ENCODE measurements around the gene LAMA2. TPM values are rescaled to one million over a fixed set of nuclear protein-coding genes. Genes with fewer than 3 reads are reported as not detected.
"Not testable (repeated sequence)": the region's sequence is repeated elsewhere in the genome, so short reads cannot be mapped to it uniquely, and the experiment has no call there.

LAMA2 gene
- total RNA-seq, 2 donors from 2014 or later = 111 to 217 TPM

GRCh38 chr6:129140526-129140925 lies 257.6 kb downstream of the LAMA2 start:
- DNase-seq (ENCODE audit: low spot score) (no peak), ATAC-seq (ENCODE audit: insufficient number of reproducible peaks, low FRiP score, low read depth) (no peak)
- Histone ChIP-seq H3K27me3 (replicated peaks; ENCODE audit: insufficient read depth) (no peaks in the 10 kb centered on the region), H3K4me1 (ENCODE audit: control insufficient read depth in 1 of 2, low read depth in 2 of 2) (peaks cover 0 to 52% of the 10 kb centered on the region in 2 donors), H3K36me3 (no peaks in the 10 kb centered on the region), H3K4me3 (no peak overlapping the region), H3K9me3 (no peaks in the 10 kb centered on the region), H3K27ac (peak overlapping the region; percentile 39 to 51)
- no peak for TF ChIP-seq CTCF (IDR thresholded peaks at IDR 0.05)

GRCh38 chr6:129141499-129141898 lies 258.6 kb downstream of the LAMA2 start:
- H3K27ac ChIP-seq = peak overlapping the region in 1 of 2 donors; percentile 39
- TF ChIP-seq CTCF (IDR thresholded peaks at IDR 0.05) = no peak
- ATAC-seq (ENCODE audit: insufficient number of reproducible peaks, low FRiP score, low read depth) = no peak

GRCh38 chr6:129146902-129147301 lies 264.0 kb downstream of the LAMA2 start:
- TF ChIP-seq CTCF (IDR thresholded peaks at IDR 0.05) = no peak
- no peaks in the 10 kb centered on the region for H3K4me1 ChIP-seq (ENCODE audit: control insufficient read depth in 1 of 2, low read depth in 2 of 2)
- H3K9me3 ChIP-seq = no peaks in the 10 kb centered on the region
- no peak overlapping the region for H3K4me3 ChIP-seq
- H3K27me3 ChIP-seq (replicated peaks; ENCODE audit: insufficient read depth) = no peaks in the 10 kb centered on the region
- no peak overlapping the region for H3K27ac ChIP-seq
- no peak for ATAC-seq (ENCODE audit: insufficient number of reproducible peaks, low FRiP score, low read depth)
- no peak for DNase-seq (ENCODE audit: low spot score)
- peaks cover 3% of the 10 kb centered on the region for H3K36me3 ChIP-seq

More at GRCh38 chr6:129141499-129141898, 258.6 kb downstream of the LAMA2 start:
- no peaks in the 10 kb centered on the region for H3K36me3 ChIP-seq
- DNase-seq (ENCODE audit: low spot score) = no peak
- no peaks in the 10 kb centered on the region for H3K9me3 ChIP-seq
- H3K27me3 ChIP-seq (replicated peaks; ENCODE audit: insufficient read depth) = no peaks in the 10 kb centered on the region
- H3K4me1 ChIP-seq (ENCODE audit: control insufficient read depth in 1 of 2, low read depth in 2 of 2) = peaks cover 0 to 44% of the 10 kb centered on the region in 2 donors
- no peak overlapping the region for H3K4me3 ChIP-seq

GRCh38 chr6:129150507-129150906 lies 267.6 kb downstream of the LAMA2 start:
- Histone ChIP-seq H3K27ac (no peak overlapping the region), H3K4me3 (no peak overlapping the region), H3K4me1 (ENCODE audit: control insufficient read depth in 1 of 2, low read depth in 2 of 2) (no peaks in the 10 kb centered on the region), H3K36me3 (peaks cover 3% of the 10 kb centered on the region), H3K27me3 (replicated peaks; ENCODE audit: insufficient read depth) (no peaks in the 10 kb centered on the region), H3K9me3 (no peaks in the 10 kb centered on the region)
- ATAC-seq (ENCODE audit: insufficient number of reproducible peaks, low FRiP score, low read depth) = no peak
- DNase-seq (ENCODE audit: low spot score) = no peak
- TF ChIP-seq CTCF (IDR thresholded peaks at IDR 0.05) = no peak

GRCh38 chr6:129153257-129153656 lies 270.3 kb downstream of the LAMA2 start:
- DNase-seq (ENCODE audit: low spot score) (no peak), ATAC-seq (ENCODE audit: insufficient number of reproducible peaks, low FRiP score, low read depth) (no peak)
- Histone ChIP-seq H3K4me1 (ENCODE audit: control insufficient read depth in 1 of 2, low read depth in 2 of 2) (no peaks in the 10 kb centered on the region), H3K27me3 (replicated peaks; ENCODE audit: insufficient read depth) (no peaks in the 10 kb centered on the region), H3K9me3 (no peaks in the 10 kb centered on the region), H3K4me3 (no peak overlapping the region), H3K36me3 (peaks cover 3% of the 10 kb centered on the region), H3K27ac (no peak overlapping the region)
- TF ChIP-seq CTCF (IDR thresholded peaks at IDR 0.05) = no peak

- not testable (repeated sequence) for H3K36me3 ChIP-seq; DNase-seq (ENCODE audit: low spot score); H3K9me3 ChIP-seq; ATAC-seq (ENCODE audit: insufficient number of reproducible peaks, low FRiP score, low read depth); H3K27me3 ChIP-seq (replicated peaks; ENCODE audit: insufficient read depth); H3K27ac ChIP-seq; H3K4me3 ChIP-seq
- peaks cover 0 to 11% of the 10 kb centered on the region in 2 donors for H3K4me1 ChIP-seq (ENCODE audit: control insufficient read depth in 1 of 2, low read depth in 2 of 2)
Observed at GRCh38 chr6:129159242-129159641, 276.3 kb downstream of the LAMA2 start.
